A549 (cell line): ENCODE data around the gene WNT9A. TPM values are rescaled to one million over a fixed set of nuclear protein-coding genes. Genes with fewer than 3 reads are reported as not detected.
A peak's percentile ranks its signal among the peaks of the same experiment; 100 is the strongest.

ENCODE experiments used
- ATAC-seq, 2 experiments: fragments of 200-7000 bp in 1 of 2; fragments of >200 bp in 1 of 2; cut with Nextera tagmentation in 1 of 2; cut with Tn5 transposase in 1 of 2; 3 replicates each; pipeline versions ENCODE4 v1.8.0 to v1.9.1; 2018 to 2020; ENCODE audit warnings: mild to moderate bottlenecking in 1 of 2, moderate library complexity in 1 of 2
- CTCF ChIA-PET: fragments of 300-600 bp; sonication (Branson Sonifier 250); formaldehyde crosslinking; extraction: SDS; loops from one replicate; lab custom pipeline; 2021; ENCODE audit warnings: antibody characterized with exemption, inconsistent platforms; lab: Yijun Ruan, JAX
- POLR2A ChIA-PET: fragments of 350-600 bp; formaldehyde crosslinking; extraction: SDS; loops from one replicate; lab custom pipeline; 2021; ENCODE audit warnings: antibody characterized with exemption, inconsistent platforms; lab: Yijun Ruan, JAX
- DNase-seq, 2 experiments: peaks; one replicate each; pipeline versions ENCODE4 v3.0.0 to v3.0.0-alpha.2; 2011 to 2016; ENCODE audit warnings: low read depth in 1 of 2, low spot score in 1 of 2
- FAIRE-seq: peaks from 2 replicates; lab custom pipeline; 2011; peaks lifted over from hg19 to GRCh38; lab: Jason Lieb, UNC
- H3K27ac ChIP-seq, 2 experiments: fragments of >200 bp; sonication (Bioruptor Twin); formaldehyde crosslinking; 3 replicates each; pipeline ENCODE4 v1.5.1; 2016 to 2017
- H3K4me1 ChIP-seq: fragments of >200 bp; sonication (Bioruptor Twin); formaldehyde crosslinking; 3 replicates; pipeline ENCODE4 v1.6.1; 2016
- H3K4me2 ChIP-seq: fragments of >200 bp; sonication (Bioruptor Twin); formaldehyde crosslinking; 3 replicates; pipeline ENCODE4 v1.6.1; 2016
- H3K4me3 ChIP-seq: fragments of >200 bp; sonication (Bioruptor Twin); formaldehyde crosslinking; 3 replicates; pipeline ENCODE4 v1.5.1; 2016
- H3K9me3 ChIP-seq: fragments of >200 bp; sonication (Bioruptor Twin); formaldehyde crosslinking; 3 replicates; pipeline ENCODE4 v1.6.1; 2016
- CBX8 ChIP-seq: fragments of 200-600 bp; sonication (generic); IDR thresholded peaks from 2 replicates; pipeline ENCODE4 v1.6.1; 2016
- CHD2 ChIP-seq: fragments of 150-350 bp; IDR thresholded peaks from 2 replicates; pipeline ENCODE4 v1.6.1; 2014; ENCODE audit warnings: low read length; ENCODE audit not compliant: partially characterized antibody
- CHD4 ChIP-seq: fragments of 200-600 bp; sonication (generic); IDR thresholded peaks from 2 replicates; pipeline ENCODE4 v1.6.1; 2016; ENCODE audit warnings: antibody characterized with exemption, mild to moderate bottlenecking, borderline replicate concordance
- EHF ChIP-seq: fragments of 250-450 bp; sonication (Bioruptor Pico); IDR thresholded peaks from 2 replicates; pipeline ENCODE4 v1.5.0; 2020; ENCODE audit warnings: mild to moderate bottlenecking
- FOSB ChIP-seq: fragments of 250-450 bp; sonication (Bioruptor Pico); IDR thresholded peaks from 2 replicates; pipeline ENCODE4 v1.5.0; 2020; ENCODE audit warnings: mild to moderate bottlenecking, moderate library complexity
- FOSL2 ChIP-seq, 2 experiments: fragments of 450-650 bp in 1 of 2; fragments of >200 bp in 1 of 2; sonication (Bioruptor Twin) in 1 of 2; formaldehyde crosslinking; IDR thresholded peaks; 2 replicates each; pipeline versions ENCODE4 v1.5.0 to v1.6.1; 2016 to 2020; ENCODE audit warnings: mild to moderate bottlenecking in 1 of 2, moderate library complexity in 1 of 2
- GATA3 ChIP-seq: IDR thresholded peaks from 2 replicates; pipeline ENCODE4 v1.6.1; 2012; ENCODE audit warnings: borderline replicate concordance
- JUNB ChIP-seq: fragments of >200 bp; sonication (Bioruptor Twin); formaldehyde crosslinking; IDR thresholded peaks from 2 replicates; pipeline ENCODE4 v1.6.1; 2016
- KDM1A ChIP-seq: fragments of 200-600 bp; sonication (generic); IDR thresholded peaks from 2 replicates; pipeline ENCODE4 v1.6.1; 2016; ENCODE audit warnings: low read depth, mild to moderate bottlenecking
- KDM5A ChIP-seq: fragments of 200-600 bp; sonication (generic); IDR thresholded peaks from 2 replicates; pipeline ENCODE4 v1.6.1; 2016; ENCODE audit warnings: antibody characterized with exemption, mild to moderate bottlenecking
- MAZ ChIP-seq: fragments of 150-350 bp; IDR thresholded peaks from 2 replicates; pipeline ENCODE4 v1.6.1; 2014; ENCODE audit warnings: antibody characterized with exemption, low read depth, low read length, borderline replicate concordance
- NR3C1 ChIP-seq: fragments of >200 bp; sonication (Bioruptor Twin); formaldehyde crosslinking; IDR thresholded peaks from 3 replicates; pipeline ENCODE4 v1.6.1; 2017
- POLR2AphosphoS2 ChIP-seq: conservative IDR thresholded peaks from 2 replicates; pipeline ENCODE4 v1.6.1; 2012; ENCODE audit warnings: low read length, improper control_type of control experiment, inconsistent platforms
- RAD21 ChIP-seq, 2 experiments: fragments of >200 bp in 1 of 2; sonication (Bioruptor Twin) in 1 of 2; formaldehyde crosslinking in 1 of 2; IDR thresholded peaks in 1 of 2; conservative IDR thresholded peaks in 1 of 2; 2 replicates in 1 of 2; 3 replicates in 1 of 2; pipeline ENCODE4 v1.6.1; 2012 to 2018; ENCODE audit warnings: inconsistent platforms in 1 of 2
- TP53 ChIP-seq: fragments of 250-450 bp; sonication (Bioruptor Pico); IDR thresholded peaks from 2 replicates; pipeline ENCODE4 v1.5.0; 2021; ENCODE audit warnings: mild to moderate bottlenecking, moderate library complexity
- ZC3H11A ChIP-seq: fragments of 450-650 bp; IDR thresholded peaks from 2 replicates; pipeline ENCODE4 v1.6.1; 2014; ENCODE audit warnings: antibody characterized with exemption, mild to moderate bottlenecking
- WGBS: methylation state at CpG from one replicate; pipeline ENCODE4 v1.1.6; 2017; ENCODE audit errors: missing lambda C conversion rate; 5-methylcytosine and 5-hydroxymethylcytosine counted together
- polyA plus RNA-seq, 4 experiments: library from polyadenylated mRNA; depleted of rRNA in 3 of 4; stranded (reverse); fragments of >200 nt; fragmentation: RNase III in 1 of 4; extraction: RNeasy Plus Mini Kit Qiagen cat#74134 plus additional on column Dnase treatment in 1 of 4; gene quantifications; 2 replicates in 3 of 4; 3 replicates in 1 of 4; pipeline ENCODE4 v1.2.3, GENCODE V29; 2011 to 2017
- TF ChIP-seq, protein P1 (sequence below): fragments of 150-350 bp; IDR thresholded peaks from 2 replicates; pipeline ENCODE4 v1.6.1; 2014; ENCODE audit warnings: low read depth, mild to moderate bottlenecking, low read length
- TF ChIP-seq, protein P2 (sequence below): fragments of 200-600 bp; sonication (generic); IDR thresholded peaks from 2 replicates; pipeline ENCODE4 v1.6.1; 2016; ENCODE audit warnings: antibody characterized with exemption, mild to moderate bottlenecking, moderate library complexity
- TF ChIP-seq, protein P3 (sequence below): fragments of >200 bp; sonication (Bioruptor Twin); formaldehyde crosslinking; IDR thresholded peaks from 3 replicates; pipeline ENCODE4 v1.6.1; 2016

Gene WNT9A
- polyA plus RNA-seq, 2 of the 4 experiments (the other 2 are of a cell fraction): 0.75 to 1.2 TPM

DNA sequence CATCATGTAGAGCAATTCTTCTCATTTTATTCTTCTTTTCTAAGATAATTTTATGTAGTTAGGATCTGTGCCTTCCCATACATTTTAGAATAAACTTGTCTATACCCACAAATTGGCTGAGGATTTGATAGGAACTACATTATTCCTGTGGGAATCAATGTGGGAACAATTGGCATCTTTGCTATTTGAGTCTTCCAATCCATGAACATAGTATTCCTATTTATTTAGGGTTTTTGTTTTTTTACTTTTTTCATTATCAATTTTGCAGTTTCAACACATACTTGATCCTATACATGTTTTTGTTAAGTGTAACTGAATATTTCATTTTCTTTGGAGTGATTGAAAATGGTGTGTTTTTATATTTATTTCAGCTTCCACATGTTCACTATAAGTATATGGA is 8.1 kb upstream of the WNT9A start:
- no peak overlapping the region for H3K4me3 ChIP-seq
- DNase-seq (no peak), ATAC-seq (no peak), FAIRE-seq (no peak)
- no peak overlapping the region for H3K4me2 ChIP-seq
- H3K27ac ChIP-seq: no peak overlapping the region
- TF ChIP-seq, protein P1, sequence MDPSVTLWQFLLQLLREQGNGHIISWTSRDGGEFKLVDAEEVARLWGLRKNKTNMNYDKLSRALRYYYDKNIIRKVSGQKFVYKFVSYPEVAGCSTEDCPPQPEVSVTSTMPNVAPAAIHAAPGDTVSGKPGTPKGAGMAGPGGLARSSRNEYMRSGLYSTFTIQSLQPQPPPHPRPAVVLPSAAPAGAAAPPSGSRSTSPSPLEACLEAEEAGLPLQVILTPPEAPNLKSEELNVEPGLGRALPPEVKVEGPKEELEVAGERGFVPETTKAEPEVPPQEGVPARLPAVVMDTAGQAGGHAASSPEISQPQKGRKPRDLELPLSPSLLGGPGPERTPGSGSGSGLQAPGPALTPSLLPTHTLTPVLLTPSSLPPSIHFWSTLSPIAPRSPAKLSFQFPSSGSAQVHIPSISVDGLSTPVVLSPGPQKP: no peak
- TF ChIP-seq CBX8: no peak
- TF ChIP-seq JUNB: no peak
- no peak for TF ChIP-seq KDM5A
- no peak for TF ChIP-seq RAD21 (conservative IDR thresholded peaks at IDR 0.05 in 1 of 2, IDR thresholded peaks at IDR 0.05 in 1 of 2)
- no peak for TF ChIP-seq TP53 (CRISPR knock-in tag)
- TF ChIP-seq FOSL2 (IDR thresholded peaks at IDR 0.05): no peak
- no peak for TF ChIP-seq FOSL2 (CRISPR knock-in tag; IDR thresholded peaks at IDR 0.05)
- no peak for TF ChIP-seq EHF (CRISPR knock-in tag)
- no peak for TF ChIP-seq MAZ
- no peak for TF ChIP-seq FOSB (CRISPR knock-in tag)
- TF ChIP-seq CHD4: no peak
- TF ChIP-seq, protein P2, sequence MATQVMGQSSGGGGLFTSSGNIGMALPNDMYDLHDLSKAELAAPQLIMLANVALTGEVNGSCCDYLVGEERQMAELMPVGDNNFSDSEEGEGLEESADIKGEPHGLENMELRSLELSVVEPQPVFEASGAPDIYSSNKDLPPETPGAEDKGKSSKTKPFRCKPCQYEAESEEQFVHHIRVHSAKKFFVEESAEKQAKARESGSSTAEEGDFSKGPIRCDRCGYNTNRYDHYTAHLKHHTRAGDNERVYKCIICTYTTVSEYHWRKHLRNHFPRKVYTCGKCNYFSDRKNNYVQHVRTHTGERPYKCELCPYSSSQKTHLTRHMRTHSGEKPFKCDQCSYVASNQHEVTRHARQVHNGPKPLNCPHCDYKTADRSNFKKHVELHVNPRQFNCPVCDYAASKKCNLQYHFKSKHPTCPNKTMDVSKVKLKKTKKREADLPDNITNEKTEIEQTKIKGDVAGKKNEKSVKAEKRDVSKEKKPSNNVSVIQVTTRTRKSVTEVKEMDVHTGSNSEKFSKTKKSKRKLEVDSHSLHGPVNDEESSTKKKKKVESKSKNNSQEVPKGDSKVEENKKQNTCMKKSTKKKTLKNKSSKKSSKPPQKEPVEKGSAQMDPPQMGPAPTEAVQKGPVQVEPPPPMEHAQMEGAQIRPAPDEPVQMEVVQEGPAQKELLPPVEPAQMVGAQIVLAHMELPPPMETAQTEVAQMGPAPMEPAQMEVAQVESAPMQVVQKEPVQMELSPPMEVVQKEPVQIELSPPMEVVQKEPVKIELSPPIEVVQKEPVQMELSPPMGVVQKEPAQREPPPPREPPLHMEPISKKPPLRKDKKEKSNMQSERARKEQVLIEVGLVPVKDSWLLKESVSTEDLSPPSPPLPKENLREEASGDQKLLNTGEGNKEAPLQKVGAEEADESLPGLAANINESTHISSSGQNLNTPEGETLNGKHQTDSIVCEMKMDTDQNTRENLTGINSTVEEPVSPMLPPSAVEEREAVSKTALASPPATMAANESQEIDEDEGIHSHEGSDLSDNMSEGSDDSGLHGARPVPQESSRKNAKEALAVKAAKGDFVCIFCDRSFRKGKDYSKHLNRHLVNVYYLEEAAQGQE: no peak
- TF ChIP-seq NR3C1: no peak
- no peak for TF ChIP-seq GATA3
- TF ChIP-seq KDM1A: no peak
- CTCF ChIA-PET: interaction anchor here (0.6 to 1.4 kb wide), 3 partner anchors 36 to 194 kb away, joined by 3 read pairs; no protein-coding TSS in a partner anchor
- no peaks in the 10 kb centered on the region for H3K4me1 ChIP-seq
- H3K9me3 ChIP-seq: peaks cover 23% of the 10 kb centered on the region
- POLR2A ChIA-PET: no interaction called here

DNA sequence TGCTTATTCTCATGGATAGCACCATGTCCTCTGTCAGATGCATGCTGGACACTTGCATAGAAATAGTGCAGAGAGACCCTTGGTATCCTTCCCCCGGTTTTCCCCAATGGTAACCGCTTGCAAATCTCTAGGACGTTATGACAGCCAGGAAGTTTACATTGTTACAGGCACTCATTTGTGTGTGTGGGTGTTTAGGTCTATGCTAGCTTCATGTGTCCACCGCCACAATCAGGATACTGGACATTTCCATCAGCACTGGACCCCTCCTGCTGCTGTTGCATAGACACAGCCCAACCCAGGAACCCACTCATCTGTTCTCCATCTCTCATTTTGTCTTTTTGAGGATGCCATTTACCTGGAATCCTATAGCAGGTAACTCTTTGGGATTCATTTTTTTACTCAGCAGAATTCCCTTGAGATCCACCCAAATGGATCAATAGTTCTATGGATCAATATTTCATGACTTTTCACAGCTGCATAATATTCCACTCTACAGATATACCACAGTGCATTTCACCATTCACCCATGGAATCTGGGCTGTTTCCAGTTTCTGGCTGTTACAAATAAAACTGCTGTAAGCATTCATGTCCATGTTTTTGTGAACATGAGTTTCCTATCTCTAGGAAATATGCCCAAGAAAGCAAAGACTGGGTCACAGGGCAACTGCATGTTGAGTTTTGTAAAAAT is 6.6 kb upstream of the WNT9A start:
- POLR2A ChIA-PET: no interaction called here
- Histone ChIP-seq H3K27ac (no peak overlapping the region), H3K4me2 (no peak overlapping the region; the same call in 2 of the 3 replicates), H3K9me3 (peaks cover 23% of the 10 kb centered on the region), H3K4me1 (no peaks in the 10 kb centered on the region), H3K4me3 (no peak overlapping the region)
- FAIRE-seq (no peak), ATAC-seq (no peak), DNase-seq (no peak)
- 13% methylated on average over 4 of the region's 4 CpGs for whole genome bisulfite sequencing
- TF ChIP-seq KDM1A (peak; percentile 65; the same call in 1 of the 2 replicates), CHD2 (no peak)
- CTCF ChIA-PET: interaction anchor here (0.6 to 10.5 kb wide), 7 partner anchors 15 to 1406 kb away, joined by 3 to 166 read pairs (median 3); partner anchors contain the start of gene STUM

DNA sequence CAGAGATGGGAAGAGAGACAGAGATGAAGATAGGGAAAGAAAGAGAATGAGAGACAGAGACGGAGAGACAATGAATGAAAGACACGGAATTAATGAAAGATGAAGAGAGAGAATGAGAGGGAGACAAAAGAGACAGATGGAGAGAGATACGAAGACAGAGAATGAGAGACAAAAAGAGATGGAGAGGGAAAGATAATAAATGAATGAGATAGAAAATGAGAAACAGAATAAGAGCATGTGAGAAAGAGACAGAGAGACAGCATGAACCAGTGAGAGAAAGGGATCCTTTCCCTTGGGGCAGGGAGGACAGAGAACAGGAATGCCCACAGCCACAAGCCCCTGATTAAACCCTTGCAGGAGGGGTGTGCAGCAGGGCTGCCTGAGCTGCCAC is 5.3 kb upstream of the WNT9A start:
- FAIRE-seq (no peak), DNase-seq (no peak), ATAC-seq (peak; percentile 6 to 20; a peak in 3 of 6 replicates)
- TF ChIP-seq ZC3H11A (no peak), POLR2AphosphoS2 (no peak)
- TF ChIP-seq, protein P3, sequence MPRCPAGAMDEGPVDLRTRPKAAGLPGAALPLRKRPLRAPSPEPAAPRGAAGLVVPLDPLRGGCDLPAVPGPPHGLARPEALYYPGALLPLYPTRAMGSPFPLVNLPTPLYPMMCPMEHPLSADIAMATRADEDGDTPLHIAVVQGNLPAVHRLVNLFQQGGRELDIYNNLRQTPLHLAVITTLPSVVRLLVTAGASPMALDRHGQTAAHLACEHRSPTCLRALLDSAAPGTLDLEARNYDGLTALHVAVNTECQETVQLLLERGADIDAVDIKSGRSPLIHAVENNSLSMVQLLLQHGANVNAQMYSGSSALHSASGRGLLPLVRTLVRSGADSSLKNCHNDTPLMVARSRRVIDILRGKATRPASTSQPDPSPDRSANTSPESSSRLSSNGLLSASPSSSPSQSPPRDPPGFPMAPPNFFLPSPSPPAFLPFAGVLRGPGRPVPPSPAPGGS: no peak
- ChIA-PET CTCF (interaction anchor here (0.5 to 10.5 kb wide), 9 partner anchors 14 to 445 kb away, joined by 3 to 166 read pairs (median 3); no protein-coding TSS in a partner anchor), POLR2A (no interaction called here)
- Histone ChIP-seq H3K4me2 (no peak overlapping the region), H3K4me3 (no peak overlapping the region), H3K27ac (peak overlapping the region in 1 of 2 experiments; percentile 8; a peak in 1 of 6 replicates), H3K4me1 (no peaks in the 10 kb centered on the region), H3K9me3 (peaks cover 23% of the 10 kb centered on the region)
- 82% methylated on average over 3 of the region's 3 CpGs for WGBS
